ENCODE data around the gene POLR2A. TPM values are rescaled to one million over a fixed set of nuclear protein-coding genes. Genes with fewer than 3 reads are reported as not detected.

POLR2A gene
- total RNA-seq, 2 experiments from 2014 or later, result 192 to 214 TPM

DNA sequence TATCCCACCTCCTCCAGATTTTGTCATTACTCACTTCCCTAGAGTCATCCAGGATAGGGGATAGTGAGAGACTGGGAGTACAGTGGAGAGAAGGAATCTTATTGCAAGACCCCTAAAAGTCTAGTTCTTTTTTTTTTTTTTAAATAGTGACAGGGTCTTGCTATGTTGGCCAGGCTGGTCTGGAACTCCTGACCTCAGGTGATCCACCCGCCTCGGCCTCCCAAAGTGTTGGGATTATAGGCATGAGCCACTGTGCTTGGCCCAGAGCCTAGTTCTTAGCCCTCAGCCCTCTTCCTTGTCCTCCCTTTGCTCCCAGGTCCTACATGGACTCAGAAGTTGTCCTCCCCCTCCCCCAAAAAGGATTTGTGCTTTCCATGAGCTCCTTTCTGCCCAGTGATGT is 42.0 kb upstream of the POLR2A start:
- peaks cover 36% of the 10 kb centered on the region for H3K4me1 Mint-ChIP-seq
- no peaks in the 10 kb centered on the region for H3K9me3 Mint-ChIP-seq
- H3K4me3 Mint-ChIP-seq, result no peak overlapping the region
- H3K36me3 Mint-ChIP-seq, result peaks cover 21% of the 10 kb centered on the region
- ATAC-seq (ENCODE audit: low read depth) (no peak), DNase-seq (no peak)
- POLR2A ChIA-PET, result interaction anchor here (2.5 to 7.9 kb wide), 3 partner anchors 14 to 132 kb away, joined by 10 to 60 read pairs (median 14); partner anchors contain the start of gene POLR2A
- peaks cover 20% of the 10 kb centered on the region for H3K27me3 Mint-ChIP-seq
- no peak overlapping the region for H3K27ac Mint-ChIP-seq

DNA sequence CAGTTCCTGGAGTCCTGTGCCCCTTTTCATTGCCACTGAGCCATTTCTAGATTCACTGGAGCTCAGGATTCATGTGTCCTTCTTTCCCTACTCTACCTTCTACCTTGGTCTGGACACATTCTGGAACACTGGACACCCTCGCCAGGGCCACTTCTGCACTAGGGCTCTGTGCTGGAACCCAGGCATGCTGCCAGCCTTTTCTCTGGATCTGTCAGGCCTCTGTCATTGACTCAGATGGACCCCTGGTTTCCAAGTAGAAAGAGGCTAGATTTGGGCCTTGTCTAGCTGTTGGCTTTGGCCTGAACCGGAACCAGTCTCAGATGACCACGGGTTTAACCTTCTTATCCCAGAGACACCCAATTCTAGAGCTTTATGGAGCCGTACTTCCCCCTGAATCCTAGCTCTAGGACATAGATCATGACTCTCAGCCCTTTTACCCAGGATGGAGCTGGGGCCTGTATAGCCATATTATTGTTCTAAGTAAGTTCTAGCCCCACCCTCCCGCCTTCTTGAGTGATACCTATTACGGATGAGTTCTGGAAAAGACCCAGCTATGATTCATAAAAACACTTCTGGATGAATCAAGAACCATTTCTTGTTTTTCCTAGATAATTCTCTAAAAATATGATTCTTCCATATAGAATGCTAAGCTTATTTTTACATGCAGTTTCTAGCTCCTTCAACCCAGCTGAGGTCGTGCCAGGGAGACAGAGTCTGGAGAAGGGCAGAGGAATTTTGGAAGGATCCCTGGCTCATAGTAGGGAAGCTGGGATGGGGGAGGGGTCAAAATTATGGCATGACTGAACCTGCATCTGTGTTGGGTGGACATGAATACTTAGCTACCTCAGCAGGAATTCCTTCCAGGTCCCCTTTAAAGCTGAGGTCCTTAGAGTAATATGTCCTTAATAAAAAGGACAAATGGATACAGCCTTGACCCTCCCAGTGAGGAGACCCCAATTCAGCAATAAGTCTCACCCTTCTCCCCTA is 40.4 kb upstream of the POLR2A start:
- POLR2A ChIA-PET, result interaction anchor here (0.6 to 7.9 kb wide), 7 partner anchors 9 to 882 kb away, joined by 3 to 60 read pairs (median 5); partner anchors contain the start of genes POLR2A, TMEM102 and TMEM256
- Mint-ChIP-seq H3K27me3 (peaks cover 24% of the 10 kb centered on the region), H3K27ac (no peak overlapping the region), H3K9me3 (peaks cover 2% of the 10 kb centered on the region), H3K4me1 (peaks cover 31% of the 10 kb centered on the region), H3K4me3 (no peak overlapping the region), H3K36me3 (peaks cover 29% of the 10 kb centered on the region)
- DNase-seq (no peak), ATAC-seq (ENCODE audit: low read depth) (no peak)

DNA sequence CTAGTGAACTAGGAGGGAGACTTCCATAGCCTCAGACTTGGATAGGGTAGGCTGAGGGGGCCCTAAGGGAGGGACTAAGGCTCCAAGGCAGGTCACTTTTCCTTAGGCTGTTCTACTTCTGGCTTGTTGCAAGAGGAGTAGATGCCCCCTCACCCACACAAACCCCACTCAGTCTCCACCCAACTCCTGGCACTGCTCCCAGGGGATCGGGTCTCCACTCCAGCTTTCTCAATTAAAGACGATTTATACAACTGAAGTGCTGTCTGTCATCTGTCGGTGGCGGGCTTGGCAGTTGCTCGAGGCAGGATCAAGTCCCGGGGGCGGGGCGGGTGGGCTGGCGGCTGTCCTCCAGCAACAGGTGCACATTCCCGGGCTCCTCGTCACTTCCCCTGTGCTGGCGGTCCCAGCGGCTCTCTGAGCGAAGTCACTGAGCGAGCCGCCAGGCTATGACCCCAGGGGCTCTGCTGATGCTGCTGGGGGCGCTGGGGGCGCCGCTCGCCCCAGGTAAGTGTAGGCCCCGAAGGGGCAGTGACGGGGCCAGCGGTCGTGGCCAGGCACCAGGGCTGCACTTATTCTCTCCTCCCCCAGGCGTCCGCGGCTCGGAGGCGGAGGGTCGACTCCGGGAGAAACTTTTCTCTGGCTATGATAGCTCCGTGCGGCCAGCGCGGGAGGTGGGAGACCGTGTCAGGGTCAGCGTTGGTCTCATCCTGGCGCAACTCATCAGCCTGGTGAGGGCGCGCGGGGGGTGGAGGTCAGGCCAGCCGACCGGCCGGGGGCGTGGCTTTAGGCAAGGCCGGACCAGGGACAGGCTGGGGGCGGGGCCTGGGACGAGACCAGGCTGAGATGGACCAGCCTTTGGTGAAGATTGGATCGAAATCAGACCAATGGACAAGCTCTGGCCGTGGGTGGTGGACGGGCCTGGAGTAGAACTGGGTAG is 39.2 kb upstream of the POLR2A start, which contains the start of gene CHRNB1:
Gene CHRNB1, plus strand, starts transcription at position 380 of the 937 bp plus-strand sequence. Its CDS starts 67 bp downstream, at position 447.
- POLR2A ChIA-PET, result interaction anchor here (0.6 to 7.9 kb wide), 8 partner anchors 9 to 881 kb away, joined by 3 to 60 read pairs (median 10); partner anchors contain the start of genes ACAP1, POLR2A, TMEM102 and TMEM256
- peak; percentile 53 for DNase-seq
- peaks cover 29% of the 10 kb centered on the region for H3K4me1 Mint-ChIP-seq

GRCh38 chr17:7445619-7445968 is 38.6 kb upstream of the POLR2A start:
- Mint-ChIP-seq H3K4me3 (peak overlapping the region; percentile 80), H3K27me3 (peaks cover 24% of the 10 kb centered on the region), H3K4me1 (peaks cover 24% of the 10 kb centered on the region), H3K9me3 (peaks cover 2% of the 10 kb centered on the region), H3K36me3 (peaks cover 35% of the 10 kb centered on the region), H3K27ac (peak overlapping the region; percentile 10)
- ATAC-seq (ENCODE audit: low read depth), result peak; percentile 94
- POLR2A ChIA-PET, result interaction anchor here (0.5 to 7.9 kb wide), 7 partner anchors 9 to 109 kb away, joined by 4 to 60 read pairs (median 13); partner anchors contain the start of genes ACAP1, POLR2A, TMEM102 and ZBTB4
- peak; percentile 56 for DNase-seq

More for the DNA sequence above, 39.2 kb upstream of the POLR2A start, which contains the start of gene CHRNB1:
- Mint-ChIP-seq H3K9me3 (peaks cover 2% of the 10 kb centered on the region), H3K4me3 (peak within 1 kb of the TSS; percentile 80), H3K27me3 (peaks cover 24% of the 10 kb centered on the region), H3K27ac (peak within 1 kb of the TSS; percentile 10), H3K36me3 (peaks cover 35% of the 10 kb centered on the region)
- peak; percentile 10 for ATAC-seq (ENCODE audit: low read depth)

GRCh38 chr17:7448461-7448860 is 35.7 kb upstream of the POLR2A start:
- Mint-ChIP-seq H3K27ac (no peak overlapping the region), H3K9me3 (peaks cover 2% of the 10 kb centered on the region), H3K4me3 (no peak overlapping the region), H3K27me3 (peaks cover 19% of the 10 kb centered on the region), H3K36me3 (peaks cover 27% of the 10 kb centered on the region), H3K4me1 (peaks cover 26% of the 10 kb centered on the region)
- POLR2A ChIA-PET, result no interaction called here
- DNase-seq (no peak), ATAC-seq (ENCODE audit: low read depth) (no peak)

DNA sequence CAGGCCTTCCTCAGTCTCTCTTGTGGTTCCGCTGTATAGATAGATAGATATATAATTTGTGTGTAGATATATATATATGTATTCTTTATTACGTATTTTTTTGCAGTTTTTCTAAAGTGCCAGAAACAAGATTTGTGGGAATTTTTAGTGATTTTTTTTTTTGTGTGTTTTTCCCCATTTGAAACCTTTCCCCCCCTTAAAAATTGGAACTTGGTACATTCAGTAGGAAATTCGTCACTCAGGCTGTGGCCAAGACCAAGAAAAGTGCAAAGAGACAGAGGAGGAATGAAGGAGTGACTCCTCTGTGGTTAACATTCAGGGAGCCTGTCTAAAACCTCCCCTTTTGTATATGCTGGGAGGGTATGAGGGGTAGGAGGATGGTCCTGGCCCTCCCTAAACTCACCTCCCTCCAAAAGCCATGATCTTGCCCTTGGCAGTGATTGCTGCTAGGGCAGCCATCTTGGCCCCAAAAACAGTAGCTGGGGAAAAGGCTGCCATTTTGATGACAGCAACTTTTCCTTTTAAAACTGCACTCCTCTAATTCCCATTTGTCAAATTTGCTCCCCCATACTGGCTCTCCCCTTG is 24.1 kb upstream of the POLR2A start:
- H3K4me1 Mint-ChIP-seq, result peaks cover 16% of the 10 kb centered on the region
- ATAC-seq (ENCODE audit: low read depth) (no peak), DNase-seq (no peak)
- H3K36me3 Mint-ChIP-seq, result peaks cover 25% of the 10 kb centered on the region
- H3K4me3 Mint-ChIP-seq, result no peak overlapping the region
- no peaks in the 10 kb centered on the region for H3K27me3 Mint-ChIP-seq
- no peak overlapping the region for H3K27ac Mint-ChIP-seq
- no peaks in the 10 kb centered on the region for H3K9me3 Mint-ChIP-seq
- POLR2A ChIA-PET, result interaction anchor here (0.7 to 1.1 kb wide), 3 partner anchors 17 to 25 kb away, joined by 3 read pairs; no protein-coding TSS in a partner anchor

- Mint-ChIP-seq H3K9me3 (no peaks in the 10 kb centered on the region), H3K27ac (no peak overlapping the region), H3K4me3 (no peak overlapping the region), H3K27me3 (no peaks in the 10 kb centered on the region), H3K36me3 (peaks cover 26% of the 10 kb centered on the region), H3K4me1 (peaks cover 15% of the 10 kb centered on the region)
- POLR2A ChIA-PET, result interaction anchor here (0.7 to 2.8 kb wide), 4 partner anchors 12 to 28 kb away, joined by 3 to 15 read pairs (median 5); partner anchors contain the start of gene POLR2A
- ATAC-seq (ENCODE audit: low read depth) (no peak), DNase-seq (no peak)
Observed at GRCh38 chr17:7460850-7461660, 23.1 kb upstream of the POLR2A start.

DNA sequence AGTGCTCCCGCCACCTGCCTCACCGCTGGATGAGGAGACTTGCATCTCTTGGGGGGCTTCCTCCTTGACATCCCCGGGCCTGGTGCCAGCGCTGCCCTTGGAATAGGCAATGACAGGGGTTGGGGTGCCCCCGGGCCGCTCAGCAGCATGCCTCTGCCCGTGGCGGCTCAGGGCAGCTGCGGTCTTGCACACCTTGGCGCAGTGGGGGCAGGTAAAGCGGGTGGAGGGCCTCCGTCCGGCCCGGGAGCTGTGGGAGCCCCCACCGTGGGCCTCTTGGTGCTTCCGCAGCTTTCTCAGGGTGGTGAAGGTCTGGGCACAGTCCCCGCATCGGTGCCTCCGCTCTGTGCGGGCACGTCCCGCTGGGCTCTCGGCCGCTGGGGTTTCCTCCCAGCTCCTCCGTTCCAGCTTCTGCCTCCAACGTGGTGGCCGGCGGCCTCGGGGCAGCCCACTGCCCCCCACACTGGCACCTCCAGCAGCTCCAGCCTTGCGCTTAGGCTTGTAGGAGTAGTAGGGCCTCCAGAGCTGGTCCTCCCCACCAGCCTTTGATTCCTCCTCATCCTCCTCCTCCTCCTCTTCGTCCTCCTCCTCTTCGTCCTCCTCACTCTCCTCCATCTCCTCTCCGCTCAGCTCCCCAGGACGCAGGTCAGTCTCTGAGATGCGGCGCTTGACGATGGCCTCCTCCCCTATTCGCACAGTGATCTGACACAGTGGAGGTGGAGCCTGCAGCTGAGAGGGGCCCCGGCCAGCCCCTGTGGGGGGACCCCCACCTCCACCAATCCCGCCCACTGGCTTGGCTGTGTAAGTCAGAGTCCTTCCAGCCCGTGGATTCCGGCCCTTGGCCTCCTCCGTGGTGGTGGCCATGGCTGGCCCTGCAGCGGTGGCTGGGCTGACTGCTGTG is 21.4 kb upstream of the POLR2A start:
- Mint-ChIP-seq H3K27ac (no peak overlapping the region), H3K4me3 (no peak overlapping the region), H3K4me1 (peaks cover 11% of the 10 kb centered on the region), H3K9me3 (no peaks in the 10 kb centered on the region), H3K27me3 (no peaks in the 10 kb centered on the region), H3K36me3 (peaks cover 26% of the 10 kb centered on the region)
- no peak for DNase-seq
- POLR2A ChIA-PET, result interaction anchor here (1.0 to 2.8 kb wide), 4 partner anchors 13 to 24 kb away, joined by 3 to 15 read pairs (median 5); partner anchors contain the start of gene POLR2A
- no peak for ATAC-seq (ENCODE audit: low read depth)

DNA sequence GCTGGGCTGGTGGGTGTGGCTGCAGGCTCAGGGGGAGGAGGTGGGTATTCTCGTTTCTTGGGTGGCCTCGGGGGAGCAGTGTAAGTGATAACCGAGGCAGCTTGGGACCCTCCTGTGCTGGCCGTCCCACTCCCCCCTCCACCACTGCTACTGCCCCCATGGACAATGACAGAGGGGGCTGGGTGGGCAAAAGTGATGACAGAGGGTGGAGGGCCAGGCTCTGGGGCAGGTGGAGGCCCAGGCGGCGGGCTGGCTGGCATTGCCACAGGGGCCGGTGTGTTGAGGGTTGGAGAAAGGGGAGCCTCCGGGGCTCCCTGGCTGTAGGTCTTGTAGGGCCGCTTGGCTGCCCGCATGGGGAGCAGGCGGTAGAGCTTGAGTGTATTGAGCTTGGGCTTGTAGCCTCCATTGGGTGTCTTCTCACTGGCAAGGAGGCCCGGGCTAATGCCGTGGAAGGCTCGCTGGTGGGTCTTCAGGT is 20.8 kb upstream of the POLR2A start:
- Mint-ChIP-seq H3K4me3 (no peak overlapping the region), H3K4me1 (peaks cover 11% of the 10 kb centered on the region), H3K9me3 (no peaks in the 10 kb centered on the region), H3K36me3 (peaks cover 26% of the 10 kb centered on the region), H3K27ac (no peak overlapping the region), H3K27me3 (no peaks in the 10 kb centered on the region)
- peak; percentile 10 for ATAC-seq (ENCODE audit: low read depth)
- no peak for DNase-seq
- POLR2A ChIA-PET, result interaction anchor here (0.5 to 2.8 kb wide), 4 partner anchors 12 to 64 kb away, joined by 3 to 15 read pairs (median 4); partner anchors contain the start of gene POLR2A

DNA sequence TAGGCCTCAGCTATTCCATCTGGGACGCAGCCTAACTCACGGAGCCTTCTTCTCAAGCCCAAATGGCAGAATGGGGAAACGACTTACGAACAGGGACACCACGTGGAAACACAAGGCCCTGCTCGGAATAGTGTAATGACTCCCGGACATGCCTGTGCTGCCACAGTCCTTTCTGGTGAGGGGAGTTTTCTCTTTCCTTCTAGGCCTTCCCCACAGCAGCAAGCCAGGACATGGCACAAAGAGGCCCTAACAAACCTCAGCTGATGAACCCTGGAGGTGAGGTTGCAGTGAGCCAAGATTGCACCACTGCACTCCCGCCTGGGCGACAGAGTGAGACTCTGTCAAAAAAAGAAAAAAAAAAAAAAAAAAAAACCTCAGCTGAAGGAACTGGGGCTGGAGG is 20.1 kb upstream of the POLR2A start:
- no peaks in the 10 kb centered on the region for H3K9me3 Mint-ChIP-seq
- H3K27me3 Mint-ChIP-seq, result no peaks in the 10 kb centered on the region
- H3K36me3 Mint-ChIP-seq, result peaks cover 24% of the 10 kb centered on the region
- H3K4me3 Mint-ChIP-seq, result no peak overlapping the region
- H3K4me1 Mint-ChIP-seq, result peaks cover 7% of the 10 kb centered on the region
- DNase-seq (no peak), ATAC-seq (ENCODE audit: low read depth) (no peak)
- H3K27ac Mint-ChIP-seq, result no peak overlapping the region
- POLR2A ChIA-PET, result interaction anchor here (0.5 to 1.9 kb wide), 2 partner anchors 12 to 64 kb away, joined by 3 to 6 read pairs; no protein-coding TSS in a partner anchor
